Measurements from ENCODE around the gene PIEZO2. TPM values are rescaled to one million over a fixed set of nuclear protein-coding genes. Genes with fewer than 3 reads are reported as not detected.

Gene PIEZO2
- total RNA-seq, 3 donors from 2014 or later: 1.9 to 26.2 (median 11.4) TPM

DNA sequence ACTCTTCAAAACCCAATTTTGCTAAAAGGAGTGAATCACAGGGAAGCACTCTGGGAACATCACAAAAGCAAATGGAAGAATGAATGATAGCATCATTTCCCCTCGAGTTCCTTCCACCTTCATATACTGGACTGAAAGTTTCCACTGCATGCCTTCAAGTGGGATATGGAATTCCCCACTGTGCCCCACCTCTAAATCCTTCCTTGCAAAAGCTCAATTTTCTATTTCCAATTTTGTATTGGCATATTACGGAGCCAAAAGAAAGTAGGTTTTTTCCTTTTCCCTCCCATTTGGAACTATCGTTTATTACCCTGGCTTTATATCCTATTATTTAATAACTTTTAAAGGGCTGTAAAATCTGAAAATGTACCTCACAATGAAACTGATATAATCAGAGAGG is 149.3 kb downstream of the PIEZO2 start:
- intact Hi-C loops (cut with DNase I; ENCODE audit: low total_unique reads): no loop called here
- no peaks in the 10 kb centered on the region for H3K36me3 ChIP-seq
- H3K27me3 ChIP-seq: no peaks in the 10 kb centered on the region

DNA sequence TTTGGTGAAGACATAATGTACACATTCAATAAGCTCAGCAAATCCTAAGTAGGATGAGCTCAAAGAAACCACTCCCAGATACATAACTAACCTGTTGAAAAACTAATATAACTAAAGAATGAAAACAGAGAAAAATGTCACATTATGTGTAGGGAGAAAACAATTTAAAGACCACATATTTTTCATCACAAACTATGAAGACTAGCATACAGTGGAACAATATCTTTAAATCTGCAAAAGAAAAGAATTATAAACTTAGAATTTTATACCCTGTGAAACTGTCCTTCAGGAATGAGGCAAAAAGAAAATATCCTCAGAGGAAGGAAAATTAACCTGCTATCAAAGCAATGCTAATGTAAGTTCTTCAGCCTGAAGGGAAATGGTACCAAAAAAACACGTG is 151.5 kb downstream of the PIEZO2 start:
- peaks cover 0 to 9% of the 10 kb centered on the region in 2 donors for H3K9me3 ChIP-seq
- no peaks in the 10 kb centered on the region for H3K27me3 ChIP-seq
- H3K36me3 ChIP-seq: no peaks in the 10 kb centered on the region
- no peaks in the 10 kb centered on the region for H3K4me1 ChIP-seq
- intact Hi-C loops (cut with DNase I; ENCODE audit: low total_unique reads): no loop called here
- DNase-seq (ENCODE audit: low spot score in 2 of 2): no peak
- no peak overlapping the region for H3K27ac ChIP-seq
- no peak overlapping the region for H3K4me3 ChIP-seq
- TF ChIP-seq, protein P1, sequence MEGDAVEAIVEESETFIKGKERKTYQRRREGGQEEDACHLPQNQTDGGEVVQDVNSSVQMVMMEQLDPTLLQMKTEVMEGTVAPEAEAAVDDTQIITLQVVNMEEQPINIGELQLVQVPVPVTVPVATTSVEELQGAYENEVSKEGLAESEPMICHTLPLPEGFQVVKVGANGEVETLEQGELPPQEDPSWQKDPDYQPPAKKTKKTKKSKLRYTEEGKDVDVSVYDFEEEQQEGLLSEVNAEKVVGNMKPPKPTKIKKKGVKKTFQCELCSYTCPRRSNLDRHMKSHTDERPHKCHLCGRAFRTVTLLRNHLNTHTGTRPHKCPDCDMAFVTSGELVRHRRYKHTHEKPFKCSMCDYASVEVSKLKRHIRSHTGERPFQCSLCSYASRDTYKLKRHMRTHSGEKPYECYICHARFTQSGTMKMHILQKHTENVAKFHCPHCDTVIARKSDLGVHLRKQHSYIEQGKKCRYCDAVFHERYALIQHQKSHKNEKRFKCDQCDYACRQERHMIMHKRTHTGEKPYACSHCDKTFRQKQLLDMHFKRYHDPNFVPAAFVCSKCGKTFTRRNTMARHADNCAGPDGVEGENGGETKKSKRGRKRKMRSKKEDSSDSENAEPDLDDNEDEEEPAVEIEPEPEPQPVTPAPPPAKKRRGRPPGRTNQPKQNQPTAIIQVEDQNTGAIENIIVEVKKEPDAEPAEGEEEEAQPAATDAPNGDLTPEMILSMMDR (IDR thresholded peaks at IDR 0.05): no peak
- no peak for TF ChIP-seq POLR2A (IDR thresholded peaks at IDR 0.05)

More for the DNA sequence above, 149.3 kb downstream of the PIEZO2 start:
- TF ChIP-seq POLR2AphosphoS5 (IDR thresholded peaks at IDR 0.05) (no peak), POLR2A (IDR thresholded peaks at IDR 0.05) (no peak)
- TF ChIP-seq, protein P1 (IDR thresholded peaks at IDR 0.05): no peak
- DNase-seq (ENCODE audit: low spot score in 2 of 2): no peak
- H3K4me3 ChIP-seq: no peak overlapping the region
- H3K9me3 ChIP-seq: peaks cover 0 to 9% of the 10 kb centered on the region in 2 donors
- H3K27ac ChIP-seq: no peak overlapping the region
- no peaks in the 10 kb centered on the region for H3K4me1 ChIP-seq

DNA sequence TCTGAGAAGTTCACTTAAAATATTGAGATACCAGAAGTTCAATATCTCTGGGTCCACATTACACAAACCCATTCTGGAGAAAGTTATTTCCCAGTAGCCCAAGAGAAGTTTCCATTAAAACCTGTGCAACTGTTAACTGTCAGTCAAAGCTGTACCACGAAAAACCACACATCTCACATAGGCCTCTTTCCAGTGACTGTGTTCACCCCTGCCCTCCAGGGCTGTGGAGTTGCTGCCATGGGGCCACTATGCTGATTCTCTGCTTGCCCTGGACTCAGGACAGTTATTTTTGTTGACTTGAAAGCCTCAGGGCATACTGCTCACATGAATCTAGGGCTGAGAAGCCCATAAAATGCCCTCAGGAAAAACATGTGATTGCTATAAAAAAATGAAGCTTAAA is 153.8 kb downstream of the PIEZO2 start:
- intact Hi-C loops (cut with DNase I; ENCODE audit: low total_unique reads): no loop called here
- H3K4me1 ChIP-seq: no peaks in the 10 kb centered on the region

DNA sequence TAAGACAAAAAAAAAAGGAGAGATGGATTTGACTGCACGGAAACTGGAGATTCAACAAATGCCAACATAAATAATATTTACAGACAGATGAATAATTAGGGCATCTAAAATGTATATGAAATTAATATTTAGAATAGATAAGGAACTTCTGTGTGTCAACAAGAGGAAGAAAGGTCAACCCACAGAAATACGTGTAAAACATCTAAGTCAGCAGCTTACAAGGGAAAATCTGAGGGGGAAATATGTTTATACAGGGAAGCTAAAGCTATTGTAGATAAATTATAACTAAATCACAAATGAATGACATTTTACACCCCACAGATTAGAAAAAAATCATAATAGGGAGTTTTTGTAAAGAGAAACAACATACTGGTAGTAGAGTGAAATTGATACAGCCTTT is 159.9 kb downstream of the PIEZO2 start:
- peaks cover 3 to 47% of the 10 kb centered on the region in 2 donors for H3K9me3 ChIP-seq
- no peak overlapping the region for H3K27ac ChIP-seq
- H3K36me3 ChIP-seq: no peaks in the 10 kb centered on the region
- DNase-seq (ENCODE audit: low spot score in 2 of 2): no peak
- TF ChIP-seq POLR2A (IDR thresholded peaks at IDR 0.05) (no peak), POLR2AphosphoS5 (IDR thresholded peaks at IDR 0.05) (no peak)
- TF ChIP-seq, protein P1 (IDR thresholded peaks at IDR 0.05): no peak
- intact Hi-C loops (cut with DNase I; ENCODE audit: low total_unique reads): no loop called here
- no peak overlapping the region for H3K4me3 ChIP-seq
- H3K27me3 ChIP-seq: no peaks in the 10 kb centered on the region
- no peaks in the 10 kb centered on the region for H3K4me1 ChIP-seq

More for the DNA sequence above, 153.8 kb downstream of the PIEZO2 start:
- Histone ChIP-seq H3K4me3 (no peak overlapping the region), H3K27ac (no peak overlapping the region), H3K27me3 (no peaks in the 10 kb centered on the region), H3K9me3 (peaks cover 0 to 14% of the 10 kb centered on the region in 2 donors), H3K36me3 (no peaks in the 10 kb centered on the region)
- no peak for DNase-seq (ENCODE audit: low spot score in 2 of 2)
- TF ChIP-seq POLR2A (IDR thresholded peaks at IDR 0.05) (no peak), POLR2AphosphoS5 (IDR thresholded peaks at IDR 0.05) (no peak)
- TF ChIP-seq, protein P1 (IDR thresholded peaks at IDR 0.05): no peak

DNA sequence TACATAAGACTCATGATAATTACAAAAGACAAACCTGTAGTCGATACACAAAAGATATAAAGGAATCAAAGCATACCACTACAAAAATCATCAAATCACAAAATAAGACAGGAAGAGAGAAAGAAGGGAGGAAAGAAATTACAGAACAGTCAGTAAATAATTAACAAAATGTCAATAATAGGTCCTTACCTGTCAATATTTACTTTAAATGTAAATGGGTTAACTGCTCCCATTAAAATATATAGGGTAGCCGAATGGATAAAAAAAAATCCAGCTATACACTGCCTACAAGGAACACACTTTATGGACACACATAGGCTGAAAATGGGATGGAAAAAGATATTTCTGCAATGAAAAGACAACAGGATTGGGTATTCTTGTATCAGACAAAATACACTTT is 163.7 kb downstream of the PIEZO2 start:
- no peak overlapping the region for H3K4me3 ChIP-seq
- H3K9me3 ChIP-seq: peaks cover 10 to 65% of the 10 kb centered on the region in 2 donors

More for the DNA sequence above, 163.7 kb downstream of the PIEZO2 start:
- TF ChIP-seq, protein P1 (IDR thresholded peaks at IDR 0.05): no peak
- TF ChIP-seq POLR2AphosphoS5 (IDR thresholded peaks at IDR 0.05) (no peak), POLR2A (IDR thresholded peaks at IDR 0.05) (no peak)
- no peaks in the 10 kb centered on the region for H3K4me1 ChIP-seq
- no peak overlapping the region for H3K27ac ChIP-seq
- DNase-seq (ENCODE audit: low spot score in 2 of 2): no peak
- intact Hi-C loops (cut with DNase I; ENCODE audit: low total_unique reads): no loop called here
- H3K27me3 ChIP-seq: no peaks in the 10 kb centered on the region
- no peaks in the 10 kb centered on the region for H3K36me3 ChIP-seq

Measured in breast epithelium (tissue), 4 donors.